Calu3 (cell line): ENCODE measurements around the gene PDRG1. TPM values are rescaled to one million over a fixed set of nuclear protein-coding genes. Genes with fewer than 3 reads are reported as not detected.

Experiments
- BruUV-seq: library from RNA; stranded (reverse); fragments of 400-500 nt; replicated peaks from 2 replicates; lab custom pipeline; 2021; lab: Mats Ljungman, UMichigan
- CTCF ChIA-PET: fragments of 300-600 bp; sonication (Branson Sonifier 250); formaldehyde crosslinking; loops from one replicate; lab custom pipeline; 2022; ENCODE audit warnings: antibody characterized with exemption; lab: Charles Lee
- DNase-seq: peaks from one replicate; pipeline ENCODE4 v3.0.0; 2022
- H3K27ac Mint-ChIP-seq: one replicate; pipeline ENCODE4 v1.8.0; 2022; ENCODE audit warnings: mixed read lengths; ENCODE audit not compliant: unreplicated experiment
- H3K27me3 Mint-ChIP-seq: one replicate; pipeline ENCODE4 v1.8.0; 2022; ENCODE audit warnings: mixed read lengths; ENCODE audit not compliant: unreplicated experiment
- H3K36me3 Mint-ChIP-seq: one replicate; pipeline ENCODE4 v1.8.0; 2022; ENCODE audit warnings: mild to moderate bottlenecking, moderate library complexity, mixed read lengths; ENCODE audit not compliant: insufficient read depth, unreplicated experiment
- H3K4me1 Mint-ChIP-seq: one replicate; pipeline ENCODE4 v1.8.0; 2022; ENCODE audit warnings: mild to moderate bottlenecking, low read depth, mixed read lengths; ENCODE audit not compliant: unreplicated experiment
- H3K4me3 Mint-ChIP-seq: one replicate; pipeline ENCODE4 v1.8.0; 2022; ENCODE audit warnings: mild to moderate bottlenecking, low read depth, moderate library complexity, mixed read lengths; ENCODE audit not compliant: unreplicated experiment
- H3K9me3 Mint-ChIP-seq: one replicate; pipeline ENCODE4 v1.8.0; 2022; ENCODE audit warnings: low read depth, mixed read lengths; ENCODE audit not compliant: unreplicated experiment
- CTCF ChIP-seq: fragments of 200-600 bp; IDR thresholded peaks from one replicate; pipeline ENCODE4 v1.8.0; 2022; ENCODE audit warnings: antibody characterized with exemption; ENCODE audit not compliant: unreplicated experiment
- intact Hi-C: fragments of 100-400 bp; cut with micrococcal nuclease; formaldehyde crosslinking; loops from one replicate; pipeline ENCODE4 v1.10.0; 2022; ENCODE audit not compliant: unreplicated experiment
- total RNA-seq: library from RNA; stranded (reverse); gene quantifications from 2 replicates; pipeline ENCODE4 v1.2.3, GENCODE V29; 2022

The PDRG1 gene
- total RNA-seq, 1 experiment from 2014 or later, result 24.5 TPM

- BruUV-seq, result no TSS peak
- TF ChIP-seq CTCF, result no peak
- Mint-ChIP-seq H3K4me3 (no peak overlapping the region), H3K4me1 (peaks cover 9% of the 10 kb centered on the region), H3K27ac (no peak overlapping the region), H3K9me3 (no peaks in the 10 kb centered on the region), H3K27me3 (peaks cover 99% of the 10 kb centered on the region), H3K36me3 (no peaks in the 10 kb centered on the region)
- intact Hi-C loops, result no loop called here
- CTCF ChIA-PET, result interaction anchor here (1.2 to 1.6 kb wide), 5 partner anchors 8 to 126 kb away, joined by 3 to 4 read pairs (median 3); no protein-coding TSS in a partner anchor
- DNase-seq, result no peak
Observed at GRCh38 chr20:31972471-31973021, 20.7 kb upstream of the PDRG1 start.

GRCh38 chr20:31969991-31970390 is 18.1 kb upstream of the PDRG1 start:
- intact Hi-C loops, result no loop called here
- H3K27me3 Mint-ChIP-seq, result peaks cover 100% of the 10 kb centered on the region
- H3K36me3 Mint-ChIP-seq, result no peaks in the 10 kb centered on the region
- H3K4me1 Mint-ChIP-seq, result peaks cover 9% of the 10 kb centered on the region
- no peaks in the 10 kb centered on the region for H3K9me3 Mint-ChIP-seq
- no peak overlapping the region for H3K4me3 Mint-ChIP-seq
- CTCF ChIA-PET, result interaction anchor here (1.2 to 2.3 kb wide), 2 partner anchors 10 to 18 kb away, joined by 5 to 7 read pairs; partner anchors contain the start of gene PDRG1
- no peak for TF ChIP-seq CTCF
- no peak for DNase-seq
- no peak overlapping the region for H3K27ac Mint-ChIP-seq
- BruUV-seq, result no TSS peak

GRCh38 chr20:31968291-31969126 is 16.7 kb upstream of the PDRG1 start:
- Mint-ChIP-seq H3K27ac (no peak overlapping the region), H3K27me3 (peaks cover 100% of the 10 kb centered on the region), H3K4me1 (peaks cover 9% of the 10 kb centered on the region), H3K36me3 (no peaks in the 10 kb centered on the region), H3K4me3 (no peak overlapping the region), H3K9me3 (no peaks in the 10 kb centered on the region)
- CTCF ChIA-PET, result interaction anchor here (2.3 kb wide), 1 partner anchor 17 kb away, joined by 7 read pairs; the partner anchor contains the start of gene PDRG1
- peak; percentile 86 for DNase-seq
- BruUV-seq, result no TSS peak
- TF ChIP-seq CTCF, result no peak
- intact Hi-C loops, result no loop called here

GRCh38 chr20:31967830-31968249 is 16.0 kb upstream of the PDRG1 start, which contains the start of gene XKR7:
XKR7 (plus strand) TSS chr20:31968151; CDS start chr20:31968176, 25 bp downstream.
- TF ChIP-seq CTCF, result no peak
- H3K27me3 Mint-ChIP-seq, result peaks cover 100% of the 10 kb centered on the region
- CTCF ChIA-PET, result interaction anchor here (0.7 kb wide), 1 partner anchor 492 kb away, joined by 3 read pairs; no protein-coding TSS in a partner anchor
- intact Hi-C loops, result no loop called here
- H3K9me3 Mint-ChIP-seq, result no peaks in the 10 kb centered on the region
- DNase-seq, result no peak
- H3K4me3 Mint-ChIP-seq, result no peak within 1 kb of the TSS
- H3K27ac Mint-ChIP-seq, result no peak within 1 kb of the TSS
- peaks cover 7% of the 10 kb centered on the region for H3K4me1 Mint-ChIP-seq
- no peaks in the 10 kb centered on the region for H3K36me3 Mint-ChIP-seq
- no TSS peak for BruUV-seq
